WI38 (cell line): ENCODE measurements around the gene FEZF2.

ENCODE experiments used
- H3K4me3 ChIP-seq: 2 replicates; pipeline ENCODE4 v1.5.1; 2011; ENCODE audit warnings: low read depth, mild to moderate bottlenecking, control low read depth, low read length
- TF ChIP-seq, protein P1 (sequence below): IDR thresholded peaks from 2 replicates; pipeline ENCODE4 v1.5.1; 2012; ENCODE audit warnings: low read depth, mild to moderate bottlenecking, control low read depth, low read length

Gene FEZF2

DNA sequence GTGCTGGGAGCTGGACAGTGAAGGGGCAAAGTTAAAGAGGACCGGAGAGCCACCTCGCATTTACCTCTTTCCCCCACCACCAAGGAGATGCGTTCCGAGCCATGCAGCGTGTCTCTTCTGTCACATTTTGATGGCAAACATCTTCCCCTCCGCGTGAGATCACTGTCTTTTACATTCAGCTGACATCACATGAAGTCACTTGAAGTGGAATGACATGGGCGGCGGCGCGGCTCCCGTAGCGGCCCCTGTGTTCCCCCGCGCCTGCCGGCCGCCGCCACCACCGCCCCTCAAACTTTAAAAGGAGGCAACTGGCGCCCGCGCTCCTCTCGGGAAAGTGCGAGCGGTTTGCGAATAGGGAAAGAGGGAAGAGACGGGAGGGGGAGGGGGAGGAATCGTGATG lies at the start of gene FEZF2:
FEZF2 (minus strand) TSS at position 336 of the 400 bp plus-strand sequence. CDS start 682 bp downstream, outside the sequence.
- peak within 1 kb of the TSS; percentile 16; the same call in 1 of the 2 replicates for H3K4me3 ChIP-seq
- TF ChIP-seq, protein P1, sequence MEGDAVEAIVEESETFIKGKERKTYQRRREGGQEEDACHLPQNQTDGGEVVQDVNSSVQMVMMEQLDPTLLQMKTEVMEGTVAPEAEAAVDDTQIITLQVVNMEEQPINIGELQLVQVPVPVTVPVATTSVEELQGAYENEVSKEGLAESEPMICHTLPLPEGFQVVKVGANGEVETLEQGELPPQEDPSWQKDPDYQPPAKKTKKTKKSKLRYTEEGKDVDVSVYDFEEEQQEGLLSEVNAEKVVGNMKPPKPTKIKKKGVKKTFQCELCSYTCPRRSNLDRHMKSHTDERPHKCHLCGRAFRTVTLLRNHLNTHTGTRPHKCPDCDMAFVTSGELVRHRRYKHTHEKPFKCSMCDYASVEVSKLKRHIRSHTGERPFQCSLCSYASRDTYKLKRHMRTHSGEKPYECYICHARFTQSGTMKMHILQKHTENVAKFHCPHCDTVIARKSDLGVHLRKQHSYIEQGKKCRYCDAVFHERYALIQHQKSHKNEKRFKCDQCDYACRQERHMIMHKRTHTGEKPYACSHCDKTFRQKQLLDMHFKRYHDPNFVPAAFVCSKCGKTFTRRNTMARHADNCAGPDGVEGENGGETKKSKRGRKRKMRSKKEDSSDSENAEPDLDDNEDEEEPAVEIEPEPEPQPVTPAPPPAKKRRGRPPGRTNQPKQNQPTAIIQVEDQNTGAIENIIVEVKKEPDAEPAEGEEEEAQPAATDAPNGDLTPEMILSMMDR, result no peak

DNA sequence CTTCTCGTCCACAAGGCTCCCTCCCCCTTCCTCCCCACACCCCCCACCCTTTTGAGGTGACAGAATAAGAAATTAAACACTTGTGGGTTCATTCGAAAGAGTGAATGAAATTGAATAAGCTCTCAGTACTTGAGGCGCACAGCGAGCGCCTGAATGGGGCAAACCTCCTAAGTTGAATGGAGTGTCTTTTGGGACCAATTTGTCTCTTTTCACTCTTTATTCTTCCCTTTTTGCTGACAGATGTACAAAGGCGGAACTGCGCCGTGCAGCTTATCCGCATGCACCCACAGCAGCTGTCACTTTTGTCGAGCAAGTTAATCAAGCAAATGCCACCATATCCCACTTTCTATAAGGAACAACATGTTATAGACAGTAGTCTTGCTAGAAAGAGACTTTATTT lies 47.9 kb upstream of the FEZF2 start:
- H3K4me3 ChIP-seq, result no peak overlapping the region
- TF ChIP-seq, protein P1, result no peak

DNA sequence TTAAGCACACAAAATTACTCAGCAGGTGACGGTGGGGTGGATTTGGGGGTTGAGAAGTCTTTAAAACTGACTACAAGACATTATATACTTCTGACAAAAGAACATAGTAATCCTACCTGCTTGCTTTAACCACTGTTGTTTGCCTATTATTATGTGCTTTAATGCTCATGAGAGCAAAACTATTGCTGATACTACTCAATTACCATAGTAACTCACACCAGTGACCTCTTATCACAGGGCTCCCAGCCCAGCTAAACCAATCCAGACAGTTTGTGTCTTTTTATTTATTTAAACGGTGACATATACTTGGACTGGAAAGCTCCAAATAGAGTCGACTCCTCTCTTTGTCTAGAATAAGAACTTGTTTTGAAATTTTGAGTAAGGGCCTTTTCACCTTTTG lies 42.8 kb upstream of the FEZF2 start:
- TF ChIP-seq, protein P1, result no peak
- no peak overlapping the region for H3K4me3 ChIP-seq

DNA sequence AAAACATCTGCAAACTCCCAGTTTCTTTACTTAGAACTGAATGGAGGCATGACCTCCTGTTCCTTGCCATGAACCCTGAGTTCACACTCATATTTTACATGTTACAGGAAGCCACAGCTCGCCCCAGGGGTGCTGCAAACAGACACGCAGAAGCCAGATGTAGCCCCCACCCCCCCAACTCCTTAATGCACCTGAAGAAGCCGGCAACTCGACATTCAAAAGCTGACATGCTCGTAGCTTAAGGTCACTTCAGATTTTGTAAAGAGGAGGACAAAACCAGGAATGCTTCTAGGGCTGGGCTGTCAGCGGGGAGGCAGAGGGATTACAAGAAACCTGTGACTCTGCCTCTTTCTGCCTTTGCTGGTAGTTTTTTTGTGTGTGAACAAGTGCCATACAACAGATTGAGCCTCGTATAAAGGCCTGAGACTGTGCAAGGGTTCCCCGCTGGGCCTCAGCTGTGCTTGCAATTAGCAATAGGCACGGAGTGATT lies 42.0 kb upstream of the FEZF2 start:
- no peak overlapping the region for H3K4me3 ChIP-seq

DNA sequence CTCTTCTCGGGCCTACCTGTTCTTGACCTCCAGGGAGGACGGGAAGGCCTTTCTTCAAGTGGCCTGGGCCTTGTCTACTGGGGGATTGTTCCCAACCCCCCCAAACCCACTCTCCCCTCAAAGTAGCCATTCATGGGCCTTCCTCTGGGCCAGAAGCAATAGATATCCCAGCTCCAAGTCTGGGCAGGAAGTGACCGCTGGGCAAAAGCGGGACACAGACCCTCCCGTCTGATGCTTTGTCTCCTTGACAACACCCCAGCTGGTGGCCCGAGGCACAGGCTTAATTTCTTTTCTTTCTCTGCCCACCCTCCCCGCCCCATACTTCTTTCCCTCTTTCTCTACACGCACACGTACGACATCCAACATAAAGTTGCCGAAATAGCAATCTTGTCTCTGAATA lies 41.4 kb upstream of the FEZF2 start:
- TF ChIP-seq, protein P1, result no peak
- H3K4me3 ChIP-seq, result no peak overlapping the region

More for the DNA sequence above, 42.0 kb upstream of the FEZF2 start:
- TF ChIP-seq, protein P1, result no peak

DNA sequence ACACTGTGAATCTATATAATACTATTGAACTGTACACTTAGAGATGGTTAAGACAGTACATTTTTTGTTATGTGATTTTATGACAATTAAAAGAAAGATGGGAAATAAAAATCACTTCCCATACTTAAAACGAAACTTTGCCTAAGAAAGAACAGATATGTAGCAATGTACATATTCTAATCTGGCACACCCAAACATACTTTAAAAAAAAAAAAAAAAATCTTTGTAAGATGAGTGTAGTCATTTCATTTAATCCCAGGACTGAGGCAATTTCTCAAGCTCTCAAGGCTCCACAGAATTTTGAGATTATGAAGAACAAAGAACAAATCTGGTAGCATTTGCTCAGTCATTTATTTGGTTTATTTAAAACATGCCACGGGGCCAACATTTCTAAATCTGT lies 40.3 kb upstream of the FEZF2 start:
- TF ChIP-seq, protein P1, result no peak
- H3K4me3 ChIP-seq, result no peak overlapping the region

DNA sequence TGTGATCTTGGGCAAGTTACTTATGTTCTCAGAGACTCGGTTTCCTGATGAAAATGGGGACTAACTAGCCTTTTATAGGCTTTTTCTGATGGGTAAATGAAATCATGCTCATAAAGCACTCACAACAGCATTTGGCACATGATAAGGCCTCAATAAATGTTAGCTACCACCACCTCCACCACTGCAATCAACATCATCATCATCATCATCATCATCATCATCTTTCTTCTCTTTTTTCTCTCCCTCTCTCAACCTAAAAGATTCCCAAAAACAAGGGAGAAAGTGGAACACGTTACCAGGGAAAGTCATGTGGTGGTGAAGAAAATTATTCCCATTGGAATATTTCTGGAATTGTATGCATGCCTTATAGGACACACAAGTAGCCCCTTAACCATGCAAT lies 33.6 kb upstream of the FEZF2 start:
- TF ChIP-seq, protein P1, result no peak
- H3K4me3 ChIP-seq, result no peak overlapping the region
